Skin of body (tissue), 2 donors: Measurements from ENCODE around the gene TBC1D8. TPM values are rescaled to one million over a fixed set of nuclear protein-coding genes. Genes with fewer than 3 reads are reported as not detected.
"Not testable (repeated sequence)": the region's sequence is repeated elsewhere in the genome, so short reads cannot be mapped to it uniquely, and the experiment has no call there.

ENCODE experiments used
- DNase-seq: peaks from one replicate; lab custom pipeline; 2025; lab: John Stamatoyannopoulos, UW
- total RNA-seq: library from RNA; depleted of rRNA; stranded (reverse); fragments of >200 nt; gene quantifications from one replicate; pipeline ENCODE4 v1.2.3, GENCODE V29; 2014

TBC1D8 gene
- total RNA-seq, 1 donor from 2014 or later = 20.7 TPM

DNA sequence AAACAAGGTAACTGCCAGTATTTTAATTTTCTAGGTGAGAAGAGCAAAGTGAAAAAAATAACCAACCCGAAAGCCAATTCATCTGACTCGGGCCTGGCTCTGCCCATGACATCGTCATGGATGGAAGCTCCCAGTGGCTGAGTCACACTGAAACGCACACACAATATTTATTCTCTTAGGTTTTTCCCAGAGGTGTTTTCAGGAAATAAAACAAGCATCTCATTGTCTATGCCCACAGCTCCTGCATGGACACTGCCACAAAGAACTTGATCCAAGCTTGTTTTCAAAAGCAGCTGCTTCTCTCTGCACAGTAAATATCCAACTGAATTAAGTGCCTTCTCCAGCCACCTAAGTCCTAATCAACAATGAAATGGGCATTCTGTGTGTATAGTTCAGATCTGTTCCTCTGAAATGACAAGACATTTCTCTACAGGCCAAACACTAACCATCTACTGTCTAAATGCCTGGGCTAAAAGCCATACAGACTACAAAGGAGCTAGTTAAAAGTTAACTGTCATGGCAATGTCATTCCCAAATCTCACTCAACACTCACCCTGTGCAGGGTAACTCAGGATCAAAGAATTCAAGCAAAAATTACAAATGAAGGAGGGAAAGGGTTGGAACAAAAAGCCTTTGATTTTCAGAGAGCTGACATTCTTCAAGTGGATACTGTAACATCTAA lies 86.2 kb downstream of the TBC1D8 start:
- no peak for DNase-seq

DNA sequence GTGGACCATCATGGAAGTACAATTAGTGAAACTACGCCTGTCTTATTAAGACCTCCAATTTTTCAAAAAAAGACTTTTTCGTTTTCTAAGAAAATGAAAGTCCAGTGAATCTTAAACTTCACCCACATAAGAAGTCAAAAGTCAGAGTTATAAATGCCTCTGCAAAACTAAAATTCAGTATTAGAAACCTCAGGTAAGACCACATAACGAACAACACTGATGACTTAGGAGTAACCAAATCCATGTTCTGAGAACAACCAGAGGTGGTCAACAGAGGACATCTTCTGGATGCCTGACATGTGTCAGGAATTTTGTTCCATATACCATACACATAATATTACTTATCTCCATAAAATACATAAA lies 86.7 kb downstream of the TBC1D8 start:
- DNase-seq = no peak

DNA sequence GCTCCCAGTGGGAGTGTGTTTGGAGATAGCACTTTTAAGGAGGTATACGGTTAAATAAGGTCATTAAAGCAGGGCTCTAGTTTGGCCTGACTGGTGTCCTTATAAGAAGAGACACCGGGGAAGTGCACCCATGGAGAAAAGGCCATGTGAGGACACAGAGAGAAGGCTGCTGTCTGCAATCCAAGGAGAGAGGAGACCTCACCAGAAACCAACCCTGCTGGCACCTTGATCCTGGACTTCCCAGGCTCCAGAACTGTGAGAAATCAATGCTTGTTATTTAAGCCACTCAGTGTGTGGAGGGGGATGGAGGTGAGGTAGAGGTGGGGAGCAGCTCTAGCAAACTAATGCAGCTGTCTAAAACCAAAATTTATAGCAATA lies 87.1 kb downstream of the TBC1D8 start:
- no peak for DNase-seq

DNA sequence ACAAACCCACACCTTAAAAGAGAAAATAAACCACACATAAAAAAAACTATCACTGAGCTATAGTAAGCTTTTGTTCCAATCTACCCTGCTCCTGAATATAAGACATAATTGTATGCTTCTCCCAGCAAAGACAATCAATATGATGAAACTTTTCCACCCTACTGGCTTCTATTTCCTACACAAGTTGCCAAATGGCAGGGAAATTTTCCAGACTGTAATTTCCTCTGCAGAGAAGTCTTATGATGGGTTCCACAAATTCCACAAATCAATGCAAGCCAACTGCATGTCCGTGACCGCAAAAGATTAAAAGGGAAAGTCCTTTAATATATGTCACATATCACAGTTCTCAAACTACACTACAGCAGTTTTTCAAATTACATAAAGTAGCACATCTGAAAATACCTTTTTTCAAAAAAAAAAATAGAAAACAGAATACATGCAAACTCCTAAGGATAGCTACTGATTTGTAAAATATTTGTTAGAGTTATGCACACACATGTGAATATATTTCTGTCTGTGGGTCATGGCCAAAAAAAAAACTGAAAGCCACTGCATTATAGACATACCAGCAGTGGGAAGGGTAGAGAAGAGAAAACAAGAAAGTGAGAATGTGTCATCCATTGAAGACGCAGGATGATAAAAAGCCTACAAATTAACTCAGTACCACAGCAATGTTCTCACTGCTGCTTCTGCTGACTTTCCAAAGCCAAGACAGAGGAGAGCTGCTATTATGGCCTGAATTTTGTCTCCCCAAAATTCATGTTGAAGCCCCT lies 87.6 kb downstream of the TBC1D8 start:
- peak; percentile 79 for DNase-seq

DNA sequence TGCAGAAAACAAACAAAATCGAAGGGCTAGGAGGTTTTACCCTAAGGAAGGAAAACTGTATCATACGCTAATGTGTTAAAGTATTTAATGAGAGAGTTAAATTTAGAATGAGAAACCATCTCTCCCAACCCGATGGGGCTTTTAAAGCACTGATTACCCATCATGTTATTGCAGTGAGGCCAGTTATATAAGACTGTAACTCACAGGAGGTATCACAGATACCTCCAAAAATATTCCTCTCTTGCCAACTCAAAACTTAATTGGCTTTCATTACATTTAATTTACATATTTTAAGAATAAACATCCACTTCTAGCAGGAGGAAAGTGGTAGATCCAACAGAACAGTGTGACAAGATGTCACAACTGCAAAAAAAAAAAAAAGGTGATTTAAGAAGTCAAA lies 92.8 kb downstream of the TBC1D8 start:
- no peak for DNase-seq

- no peak for DNase-seq
Measured at GRCh38 chr2:101057051-101057933, 93.9 kb downstream of the TBC1D8 start.

DNA sequence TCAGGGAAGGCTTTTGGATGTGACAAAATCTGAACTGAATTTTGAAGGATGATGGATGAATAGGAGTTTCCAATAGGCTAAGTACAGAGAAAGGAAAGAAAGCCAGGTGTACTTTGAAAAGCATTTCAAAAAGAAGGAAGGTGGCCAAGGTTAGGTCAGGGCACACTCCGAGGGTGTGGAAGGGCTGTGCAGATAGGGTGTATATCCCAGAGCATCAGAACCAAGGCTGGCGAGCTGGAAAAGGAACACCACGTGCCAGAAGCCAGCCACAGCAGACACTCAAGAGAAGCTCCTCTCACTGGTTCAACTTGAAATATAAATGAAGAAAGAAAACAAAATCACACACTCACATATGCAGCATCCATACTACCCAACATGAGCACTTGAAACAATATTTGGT lies 98.1 kb downstream of the TBC1D8 start:
- DNase-seq = no peak

DNA sequence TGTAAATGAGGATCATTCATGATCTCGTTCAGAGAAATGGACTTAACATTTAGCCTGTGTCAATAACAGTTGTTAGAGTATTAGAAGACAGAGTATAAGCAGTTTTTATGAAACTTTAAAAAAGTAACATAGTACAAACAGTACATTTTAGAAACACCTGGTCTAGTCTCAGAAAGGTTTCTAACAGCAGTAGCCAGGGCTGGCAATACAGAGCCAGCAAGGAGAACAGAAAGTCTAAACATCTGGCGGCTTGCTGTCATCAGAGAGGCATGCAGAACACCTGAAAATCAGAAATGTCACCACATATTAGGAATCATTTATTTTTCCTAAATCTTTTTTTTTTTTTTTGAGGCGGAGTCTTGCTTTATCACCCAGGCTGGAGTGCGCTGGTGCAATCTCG lies 99.0 kb downstream of the TBC1D8 start:
- no peak for DNase-seq

- DNase-seq = not testable (repeated sequence)
Measured at GRCh38 chr2:101050886-101051285, 100.3 kb downstream of the TBC1D8 start.

DNA sequence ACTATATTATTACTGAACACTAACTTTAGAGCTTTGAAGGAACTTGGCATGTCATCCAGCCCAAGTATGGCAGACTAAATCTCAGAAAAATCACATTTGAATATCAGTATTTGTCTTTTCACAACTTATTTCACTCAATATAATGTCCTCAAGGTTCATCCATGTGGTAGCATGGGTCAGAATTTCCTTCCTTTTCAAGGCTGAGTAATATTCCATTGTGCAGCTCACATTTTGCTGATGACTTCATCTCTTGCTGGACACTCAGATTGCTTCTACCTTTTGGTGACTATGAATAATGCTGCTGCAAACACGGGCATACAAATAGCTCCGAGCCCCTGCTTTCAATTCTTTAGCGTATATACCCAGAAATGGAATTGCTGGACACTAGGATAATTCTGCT lies 102.4 kb downstream of the TBC1D8 start:
- no peak for DNase-seq

DNA sequence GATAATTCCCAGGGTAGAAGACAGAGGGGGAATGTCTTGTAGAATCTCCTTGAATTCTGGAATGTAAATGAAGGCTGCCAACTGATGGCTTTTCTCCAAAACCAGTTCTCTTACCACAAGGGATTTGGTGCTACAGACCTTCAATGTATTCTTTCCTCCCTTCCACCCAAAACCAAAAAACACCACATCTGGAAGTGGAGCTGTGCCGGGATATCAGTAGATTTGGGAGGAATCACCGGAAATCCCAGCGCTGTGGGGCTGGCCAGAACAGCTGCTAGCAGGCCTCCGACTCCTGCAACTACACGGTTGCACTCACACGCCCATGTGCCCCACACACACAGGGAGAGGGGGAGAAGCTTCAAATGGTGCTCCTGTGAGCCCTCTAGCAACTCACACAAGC lies 103.4 kb downstream of the TBC1D8 start:
- DNase-seq = no peak

- DNase-seq = no peak
Measured at GRCh38 chr2:101047075-101047766, 104.0 kb downstream of the TBC1D8 start.

DNA sequence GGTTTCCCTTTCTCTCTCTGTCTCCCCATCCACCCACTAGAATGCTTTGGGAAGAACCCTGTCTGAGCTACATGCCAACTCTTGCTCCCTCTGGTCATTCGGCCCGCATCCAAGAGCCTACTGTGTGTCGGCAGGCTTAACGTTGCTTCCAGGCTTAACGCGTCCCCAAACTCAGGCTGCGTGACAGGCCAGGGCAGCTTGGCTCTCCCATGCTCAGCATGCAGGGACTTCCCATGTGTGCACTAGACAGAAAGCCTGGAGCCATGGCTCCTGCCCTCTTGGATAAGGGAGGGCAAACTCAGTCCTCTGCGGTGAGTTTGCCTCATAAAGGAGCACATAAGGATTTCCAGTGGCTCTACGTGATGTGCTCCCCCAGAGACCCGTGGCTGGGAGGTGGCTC lies 105.9 kb downstream of the TBC1D8 start:
- DNase-seq = no peak

DNA sequence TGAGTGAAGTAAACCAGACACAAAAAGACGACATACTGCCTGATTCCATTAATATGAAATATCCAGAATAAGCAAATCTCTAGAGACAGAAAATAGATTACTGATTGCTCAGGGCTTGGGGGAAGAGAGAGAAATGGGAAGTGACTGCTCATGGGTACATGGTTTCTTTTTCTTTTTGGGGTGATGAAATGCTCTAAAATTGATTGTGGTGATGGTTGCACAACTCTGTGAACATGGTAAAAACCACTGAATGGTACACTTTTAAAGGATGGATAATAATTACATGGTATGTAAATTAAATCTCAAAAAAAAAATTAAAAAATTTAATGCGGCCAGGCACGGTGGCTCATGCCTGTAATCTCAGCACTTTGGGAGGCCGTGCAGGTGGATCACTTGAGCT lies 109.8 kb downstream of the TBC1D8 start:
- DNase-seq = no peak

- DNase-seq = no peak
Measured at GRCh38 chr2:101040761-101041160, 110.4 kb downstream of the TBC1D8 start.

DNA sequence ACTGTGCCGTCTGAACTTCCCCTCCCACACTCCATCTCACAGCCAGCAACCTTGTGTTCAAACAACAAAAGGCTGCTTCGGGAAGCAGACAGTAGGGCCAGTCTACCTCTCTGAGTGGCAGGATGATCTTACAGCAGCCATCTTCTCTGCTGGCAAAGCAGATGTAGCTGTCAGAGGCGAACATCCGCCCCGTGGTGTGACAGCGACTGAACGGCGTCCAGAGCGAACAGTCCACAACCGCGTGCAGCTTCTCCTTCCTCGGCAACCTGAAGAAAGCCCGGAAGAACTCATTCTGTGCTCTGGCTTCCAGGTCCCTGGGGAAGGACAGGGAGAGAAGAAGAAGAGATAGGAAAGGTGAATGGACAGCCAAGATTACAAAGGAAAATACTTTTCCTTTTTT lies 111.1 kb downstream of the TBC1D8 start:
- DNase-seq = no peak

DNA sequence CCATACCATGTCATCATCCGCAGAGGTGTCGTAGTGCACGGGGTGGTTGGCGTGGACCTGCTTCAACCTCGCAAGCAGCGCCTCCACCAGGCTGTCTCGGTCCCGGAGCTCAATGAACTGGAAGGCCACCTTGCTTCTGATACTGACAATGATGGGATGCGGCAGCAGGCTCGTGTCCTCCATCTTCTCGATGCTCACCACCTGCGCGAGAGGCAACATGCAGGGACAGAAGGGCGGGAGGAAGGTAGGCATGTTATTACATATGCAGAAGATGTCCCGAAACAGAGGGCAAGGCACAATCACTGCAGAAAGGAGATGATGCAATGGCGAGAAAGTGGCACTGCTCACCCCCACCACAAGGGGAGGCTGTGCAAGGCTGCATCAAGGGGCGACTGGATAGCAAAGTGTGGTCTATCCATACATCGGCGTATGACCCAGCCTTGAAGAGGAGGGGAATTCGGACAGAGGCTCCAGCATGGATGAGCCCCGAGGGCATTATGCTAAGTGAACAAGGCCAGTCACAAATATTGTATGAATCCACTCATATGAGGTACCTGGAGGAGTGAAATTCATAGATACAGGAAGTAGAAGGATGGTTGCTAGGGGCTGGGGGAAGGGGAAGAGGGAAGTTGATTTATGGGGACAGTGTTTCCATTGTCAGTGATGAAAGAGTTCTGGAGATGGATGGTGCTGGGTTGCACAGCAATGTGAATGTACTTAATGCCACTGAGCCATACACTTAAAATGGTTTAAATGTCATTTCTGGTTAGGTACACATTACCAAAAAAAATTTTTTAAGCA lies 112.5 kb downstream of the TBC1D8 start:
- DNase-seq = no peak

- DNase-seq = no peak
Measured at GRCh38 chr2:101037161-101037755, 113.9 kb downstream of the TBC1D8 start.

DNA sequence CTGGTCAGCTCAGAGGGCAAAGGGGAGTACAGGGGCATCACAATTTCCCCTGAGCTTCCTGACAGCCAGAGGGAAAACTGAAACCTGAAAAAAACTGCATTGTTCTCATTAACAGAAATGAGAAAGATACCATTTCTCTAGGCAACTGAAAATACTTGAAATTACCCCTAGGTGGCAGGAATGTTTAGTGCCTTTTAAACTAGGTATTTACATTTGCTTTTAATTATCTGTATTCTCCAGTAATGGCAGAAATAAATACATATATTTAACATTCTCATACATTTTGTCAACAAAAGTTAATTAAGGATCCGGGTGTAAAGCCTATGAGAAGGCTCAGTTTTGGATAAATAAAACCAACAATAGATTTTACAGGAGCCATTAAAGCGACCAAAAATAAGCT lies 114.6 kb downstream of the TBC1D8 start:
- DNase-seq = peak; percentile 6

- DNase-seq = no peak
Measured at GRCh38 chr2:101032084-101032776, 119.0 kb downstream of the TBC1D8 start.
